Testis (tissue), 3 donors: Measurements from ENCODE around the gene DNER. TPM values are rescaled to one million over a fixed set of nuclear protein-coding genes. Genes with fewer than 3 reads are reported as not detected.

ENCODE experiments used
- DNase-seq: peaks from one replicate; pipeline ENCODE4 v3.0.0-alpha.2; 2019
- H3K27ac ChIP-seq, 2 donors: fragments of 200-600 bp; sonication (generic); one replicate each; pipeline ENCODE4 v1.5.1; 2019
- H3K27me3 ChIP-seq: fragments of 200-600 bp; sonication (generic); one replicate; pipeline ENCODE4 v1.5.1; 2019
- H3K36me3 ChIP-seq: fragments of 200-600 bp; sonication (generic); one replicate; pipeline ENCODE4 v1.5.1; 2017; ENCODE audit warnings: low read depth; ENCODE audit errors: missing control alignments
- H3K4me1 ChIP-seq: fragments of 200-600 bp; sonication (generic); one replicate; pipeline ENCODE4 v1.5.1; 2019
- H3K4me3 ChIP-seq, 2 donors: fragments of 200-600 bp; sonication (generic); one replicate each; pipeline ENCODE4 v1.5.1; 2017 to 2019
- H3K9me3 ChIP-seq: fragments of 200-600 bp; sonication (generic); one replicate; pipeline ENCODE4 v1.5.1; 2017
- POLR2A ChIP-seq: fragments of 450-650 bp; IDR thresholded peaks from one replicate; pipeline ENCODE4 v1.6.1; 2017; ENCODE audit warnings: antibody characterized with exemption, mild to moderate bottlenecking, moderate library complexity
- WGBS, 2 donors: methylation state at CpG; one replicate each; pipeline ENCODE4 v1.1.5; 2018; 5-methylcytosine and 5-hydroxymethylcytosine counted together
- intact Hi-C: fragments of 100-400 bp; cut with DNase I; formaldehyde crosslinking; loops from one replicate; pipeline ENCODE4 v1.15.1; 2023; ENCODE audit warnings: low total_unique reads
- polyA plus RNA-seq: library from polyadenylated mRNA; stranded (reverse); fragments of 350-450 nt; fragmentation: Illumina TruSeq; extraction: RNeasy Lipid Tissue Mini Kit (QIAGEN cat#74804); gene quantifications from one replicate; pipeline ENCODE4 v1.2.3, GENCODE V29; 2014; ENCODE audit warnings: low read depth, low replicate concordance; ENCODE audit not compliant: insufficient read depth
- total RNA-seq, 2 donors: library from RNA; depleted of rRNA; stranded (reverse); fragments of >200 nt; gene quantifications; one replicate each; pipeline ENCODE4 v1.2.3, GENCODE V29; 2016
- TF ChIP-seq, protein P1 (sequence below), 3 experiments: fragments of 450-650 bp in 2 of 3; fragments of 200-600 bp in 1 of 3; sonication (generic) in 1 of 3; IDR thresholded peaks; one replicate each; pipeline ENCODE4 v1.5.1; 2016 to 2019; ENCODE audit warnings: antibody characterized with exemption in 3 of 3, mild to moderate bottlenecking in 2 of 3, moderate library complexity in 1 of 3

DNER gene
- total and polyA plus RNA-seq, 3 donors from 2014 or later: 2.0 to 4.8 (median 2.9) TPM

DNA sequence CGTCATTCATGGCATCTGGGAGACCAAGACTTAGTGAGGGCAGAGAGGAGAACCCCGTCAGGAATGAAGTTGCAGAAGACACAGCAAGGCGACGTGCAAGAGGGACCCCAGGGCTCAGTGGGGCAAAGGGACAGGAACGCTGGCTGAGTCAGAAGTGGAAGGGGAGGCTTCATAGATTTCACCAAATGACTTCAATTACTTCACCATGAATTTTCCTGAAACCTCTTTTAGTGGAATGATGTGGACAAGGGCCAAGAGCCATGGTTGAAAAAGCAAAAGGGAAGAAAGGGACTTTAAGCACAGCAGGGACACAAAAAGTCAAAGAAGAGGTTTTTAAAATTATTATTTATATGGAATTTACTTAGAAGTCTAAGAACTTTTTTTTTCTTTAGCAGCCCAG lies 301.7 kb downstream of the DNER start:
- no peak for TF ChIP-seq POLR2A
- TF ChIP-seq, protein P1, sequence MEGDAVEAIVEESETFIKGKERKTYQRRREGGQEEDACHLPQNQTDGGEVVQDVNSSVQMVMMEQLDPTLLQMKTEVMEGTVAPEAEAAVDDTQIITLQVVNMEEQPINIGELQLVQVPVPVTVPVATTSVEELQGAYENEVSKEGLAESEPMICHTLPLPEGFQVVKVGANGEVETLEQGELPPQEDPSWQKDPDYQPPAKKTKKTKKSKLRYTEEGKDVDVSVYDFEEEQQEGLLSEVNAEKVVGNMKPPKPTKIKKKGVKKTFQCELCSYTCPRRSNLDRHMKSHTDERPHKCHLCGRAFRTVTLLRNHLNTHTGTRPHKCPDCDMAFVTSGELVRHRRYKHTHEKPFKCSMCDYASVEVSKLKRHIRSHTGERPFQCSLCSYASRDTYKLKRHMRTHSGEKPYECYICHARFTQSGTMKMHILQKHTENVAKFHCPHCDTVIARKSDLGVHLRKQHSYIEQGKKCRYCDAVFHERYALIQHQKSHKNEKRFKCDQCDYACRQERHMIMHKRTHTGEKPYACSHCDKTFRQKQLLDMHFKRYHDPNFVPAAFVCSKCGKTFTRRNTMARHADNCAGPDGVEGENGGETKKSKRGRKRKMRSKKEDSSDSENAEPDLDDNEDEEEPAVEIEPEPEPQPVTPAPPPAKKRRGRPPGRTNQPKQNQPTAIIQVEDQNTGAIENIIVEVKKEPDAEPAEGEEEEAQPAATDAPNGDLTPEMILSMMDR (IDR thresholded peaks at IDR 0.05): no peak
- Histone ChIP-seq H3K27me3 (no peaks in the 10 kb centered on the region), H3K36me3 (no peaks in the 10 kb centered on the region), H3K27ac (no peak overlapping the region), H3K9me3 (no peaks in the 10 kb centered on the region), H3K4me1 (peaks cover 13% of the 10 kb centered on the region), H3K4me3 (no peak overlapping the region)
- intact Hi-C loops: no loop called here
- DNase-seq: no peak
- WGBS, 2 donors: 81 to 91% methylated on average over 5 of the region's 5 CpGs

DNA sequence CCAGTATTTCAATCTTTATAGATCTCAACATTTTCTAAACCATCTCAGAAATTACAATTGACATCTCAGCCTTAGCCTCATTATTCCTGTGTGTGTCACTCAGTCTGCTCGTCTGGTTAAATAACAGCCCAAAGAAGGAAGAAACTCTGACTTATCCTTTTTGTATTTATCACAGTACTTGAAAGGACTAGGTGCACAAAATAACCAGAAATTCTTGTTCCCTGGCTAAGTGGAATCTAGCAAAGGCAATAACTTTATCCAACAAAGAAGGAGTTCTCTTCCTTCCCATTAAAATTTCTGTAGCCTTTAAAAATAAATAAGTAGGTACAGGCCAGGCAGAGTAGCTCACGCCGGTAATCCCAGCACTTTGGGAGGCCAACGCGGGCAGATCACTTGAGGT lies 303.4 kb downstream of the DNER start:
- no peaks in the 10 kb centered on the region for H3K9me3 ChIP-seq
- no peak for TF ChIP-seq POLR2A
- WGBS, 2 donors: 67 to 73% methylated on average over 5 of the region's 5 CpGs
- H3K27me3 ChIP-seq: no peaks in the 10 kb centered on the region
- intact Hi-C loops: no loop called here
- H3K36me3 ChIP-seq: no peaks in the 10 kb centered on the region
- H3K4me1 ChIP-seq: peaks cover 15% of the 10 kb centered on the region
- no peak for DNase-seq
- H3K27ac ChIP-seq: peak overlapping the region in 1 of 2 donors; percentile 88
- no peak overlapping the region for H3K4me3 ChIP-seq

DNA sequence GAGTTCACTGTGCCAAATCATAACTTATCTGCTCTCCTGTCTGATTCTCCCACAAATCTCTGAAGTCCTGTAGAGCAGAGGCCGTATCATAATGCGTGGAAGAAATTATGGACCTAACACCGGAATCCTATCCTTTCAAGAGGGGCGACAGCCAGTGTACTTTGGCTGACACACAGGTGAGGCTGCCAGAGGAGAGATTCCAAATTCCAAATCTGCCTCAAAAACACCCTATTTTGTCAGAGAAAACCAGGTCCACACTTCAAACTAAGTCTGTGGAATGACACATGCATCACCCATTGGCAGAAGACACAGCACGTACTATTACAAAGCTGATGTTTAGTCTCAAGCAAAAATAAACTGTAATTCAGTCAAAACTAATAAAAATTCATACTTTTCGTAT lies 304.1 kb downstream of the DNER start:
- peak overlapping the region in 1 of 2 donors; percentile 88 for H3K27ac ChIP-seq
- peaks cover 15% of the 10 kb centered on the region for H3K4me1 ChIP-seq
- H3K4me3 ChIP-seq: no peak overlapping the region
- H3K9me3 ChIP-seq: no peaks in the 10 kb centered on the region
- DNase-seq: no peak
- no peaks in the 10 kb centered on the region for H3K27me3 ChIP-seq
- intact Hi-C loops: no loop called here
- WGBS, 2 donors: 53 to 58% methylated on average over 6 of the region's 6 CpGs
- no peak for TF ChIP-seq POLR2A
- H3K36me3 ChIP-seq: no peaks in the 10 kb centered on the region

DNA sequence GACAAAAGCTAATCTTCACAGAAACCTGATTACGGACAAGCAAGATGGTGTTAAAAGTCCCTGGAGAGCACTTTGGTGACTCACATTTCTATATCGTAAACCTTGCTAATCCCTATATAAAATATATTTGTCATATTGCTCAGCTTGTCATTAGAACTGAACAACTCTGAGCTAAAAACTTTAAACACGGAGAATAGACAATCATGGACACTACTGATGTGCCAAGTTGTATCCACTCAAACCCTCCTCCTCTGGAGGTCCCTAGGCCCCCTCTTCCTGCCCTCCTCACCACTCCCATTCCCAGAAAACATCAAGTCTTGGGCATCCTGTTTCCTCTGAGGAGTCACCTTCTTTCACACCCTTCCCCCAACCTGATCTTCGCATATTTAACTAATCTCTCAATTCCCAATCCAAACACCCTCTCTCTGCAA lies 304.6 kb downstream of the DNER start:
- Histone ChIP-seq H3K9me3 (no peaks in the 10 kb centered on the region), H3K4me1 (peaks cover 15% of the 10 kb centered on the region), H3K4me3 (no peak overlapping the region), H3K27ac (peak overlapping the region in 1 of 2 donors; percentile 88), H3K27me3 (no peaks in the 10 kb centered on the region), H3K36me3 (no peaks in the 10 kb centered on the region)
- TF ChIP-seq, protein P1 (IDR thresholded peaks at IDR 0.05): no peak
- no peak for TF ChIP-seq POLR2A
- no peak for DNase-seq
- intact Hi-C loops: no loop called here
- 82 to 86% methylated on average over 4 of the region's 4 CpGs for WGBS, 2 donors

DNA sequence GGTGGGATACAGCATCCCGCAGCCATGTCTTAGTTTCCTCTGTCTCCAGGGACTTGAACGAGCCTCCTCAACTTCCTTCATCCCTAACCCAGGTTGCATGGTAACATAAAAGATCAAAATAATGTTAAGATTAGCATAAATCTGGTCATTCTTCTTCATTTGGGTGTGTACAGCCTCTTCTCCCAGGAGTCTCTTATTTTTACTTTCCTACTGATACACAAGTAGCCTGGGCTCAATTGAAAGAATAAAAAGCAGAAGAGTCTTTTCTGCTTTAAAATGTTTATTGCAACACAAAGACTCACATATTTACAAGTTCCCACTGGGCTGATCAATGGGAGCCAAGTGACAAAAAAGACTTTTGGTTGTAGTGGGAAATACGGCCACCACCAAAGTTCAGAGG lies 305.4 kb downstream of the DNER start:
- WGBS, 2 donors: 58 to 59% methylated on average over 3 of the region's 3 CpGs
- DNase-seq: no peak
- Histone ChIP-seq H3K36me3 (no peaks in the 10 kb centered on the region), H3K9me3 (no peaks in the 10 kb centered on the region), H3K27me3 (no peaks in the 10 kb centered on the region), H3K4me3 (no peak overlapping the region), H3K4me1 (peaks cover 15% of the 10 kb centered on the region), H3K27ac (peak overlapping the region; percentile 69 to 88)
- intact Hi-C loops: no loop called here
- TF ChIP-seq POLR2A: no peak
- TF ChIP-seq, protein P1 (IDR thresholded peaks at IDR 0.05): no peak

DNA sequence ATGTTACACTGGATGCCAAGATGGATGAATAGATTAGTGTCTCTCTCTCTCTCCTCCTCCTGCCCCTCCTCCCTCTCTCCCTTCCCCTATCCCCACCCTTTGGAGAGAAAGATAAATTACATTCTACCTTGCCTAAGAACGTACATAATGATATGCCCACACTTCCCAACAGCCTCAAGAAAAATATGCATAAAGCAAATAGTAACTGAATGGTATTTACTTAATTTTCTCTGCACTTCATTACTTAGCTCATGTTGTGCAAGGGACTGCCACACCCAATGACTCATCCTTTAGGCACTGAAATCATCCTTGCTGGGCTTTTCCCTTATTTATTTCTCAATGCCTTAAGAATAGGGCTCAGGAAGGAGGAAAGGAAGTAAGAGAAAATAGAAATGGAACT lies 306.0 kb downstream of the DNER start:
- no peaks in the 10 kb centered on the region for H3K36me3 ChIP-seq
- H3K27me3 ChIP-seq: no peaks in the 10 kb centered on the region
- H3K4me1 ChIP-seq: peaks cover 15% of the 10 kb centered on the region
- H3K9me3 ChIP-seq: no peaks in the 10 kb centered on the region
- H3K4me3 ChIP-seq: no peak overlapping the region
- DNase-seq: peak; percentile 68
- TF ChIP-seq, protein P1 (IDR thresholded peaks at IDR 0.05): no peak
- TF ChIP-seq POLR2A: no peak
- intact Hi-C loops: no loop called here
- WGBS, 2 donors: 18 to 23% methylated on average over 1 of the region's 1 CpG
- H3K27ac ChIP-seq: peak overlapping the region; percentile 69 to 88
